ENCODE data around the gene PRKCQ. TPM values are rescaled to one million over a fixed set of nuclear protein-coding genes. Genes with fewer than 3 reads are reported as not detected.
A peak's percentile ranks its signal among the peaks of the same experiment; 100 is the strongest.

The PRKCQ gene
- total RNA-seq, 4 donors from 2014 or later, result 0.21 to 0.30 TPM; not detected in 2

DNA sequence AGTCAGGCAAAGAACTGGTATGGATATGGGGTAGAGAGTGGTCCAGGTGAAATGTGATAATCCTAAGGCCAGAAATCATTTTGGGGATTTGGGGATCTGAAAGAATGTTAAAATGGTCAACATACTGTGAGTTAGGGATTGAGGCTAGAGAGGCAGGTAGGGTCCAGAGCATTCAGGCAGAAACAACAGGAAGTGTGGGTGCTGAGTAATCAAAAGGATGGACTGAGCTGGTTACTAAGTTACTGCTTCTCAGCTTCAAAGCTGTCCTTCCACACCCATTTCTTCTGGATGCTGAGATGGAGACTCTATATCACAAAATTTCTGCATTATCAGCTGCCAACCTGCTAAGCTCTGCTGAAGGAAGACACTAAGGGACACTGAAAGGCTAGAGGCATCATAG lies 30.6 kb upstream of the PRKCQ start:
- no peak for DNase-seq (ENCODE audit: low spot score in 2 of 2)
- Histone ChIP-seq H3K36me3 (no peaks in the 10 kb centered on the region), H3K4me3 (no peak overlapping the region), H3K27ac (no peak overlapping the region), H3K9me3 (peaks cover 0 to 11% (median 0%) of the 10 kb centered on the region in 4 donors), H3K27me3 (no peaks in the 10 kb centered on the region), H3K4me1 (no peaks in the 10 kb centered on the region)
- TF ChIP-seq POLR2A (IDR thresholded peaks at IDR 0.05), result no peak

- peaks cover 0 to 11% (median 0%) of the 10 kb centered on the region in 4 donors for H3K9me3 ChIP-seq
- no peaks in the 10 kb centered on the region for H3K36me3 ChIP-seq
- no peaks in the 10 kb centered on the region for H3K4me1 ChIP-seq
- no peak overlapping the region for H3K4me3 ChIP-seq
- TF ChIP-seq POLR2A (IDR thresholded peaks at IDR 0.05) (no peak), EP300 (IDR thresholded peaks at IDR 0.05) (no peak)
- TF ChIP-seq, protein P1, sequence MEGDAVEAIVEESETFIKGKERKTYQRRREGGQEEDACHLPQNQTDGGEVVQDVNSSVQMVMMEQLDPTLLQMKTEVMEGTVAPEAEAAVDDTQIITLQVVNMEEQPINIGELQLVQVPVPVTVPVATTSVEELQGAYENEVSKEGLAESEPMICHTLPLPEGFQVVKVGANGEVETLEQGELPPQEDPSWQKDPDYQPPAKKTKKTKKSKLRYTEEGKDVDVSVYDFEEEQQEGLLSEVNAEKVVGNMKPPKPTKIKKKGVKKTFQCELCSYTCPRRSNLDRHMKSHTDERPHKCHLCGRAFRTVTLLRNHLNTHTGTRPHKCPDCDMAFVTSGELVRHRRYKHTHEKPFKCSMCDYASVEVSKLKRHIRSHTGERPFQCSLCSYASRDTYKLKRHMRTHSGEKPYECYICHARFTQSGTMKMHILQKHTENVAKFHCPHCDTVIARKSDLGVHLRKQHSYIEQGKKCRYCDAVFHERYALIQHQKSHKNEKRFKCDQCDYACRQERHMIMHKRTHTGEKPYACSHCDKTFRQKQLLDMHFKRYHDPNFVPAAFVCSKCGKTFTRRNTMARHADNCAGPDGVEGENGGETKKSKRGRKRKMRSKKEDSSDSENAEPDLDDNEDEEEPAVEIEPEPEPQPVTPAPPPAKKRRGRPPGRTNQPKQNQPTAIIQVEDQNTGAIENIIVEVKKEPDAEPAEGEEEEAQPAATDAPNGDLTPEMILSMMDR (IDR thresholded peaks at IDR 0.05), result no peak
- DNase-seq (ENCODE audit: low spot score in 2 of 2), result no peak
- H3K27me3 ChIP-seq, result no peaks in the 10 kb centered on the region
- no peak overlapping the region for H3K27ac ChIP-seq
These were observed 29.5 kb upstream of the PRKCQ start for GRCh38 chr10:6609625-6610024.

DNA sequence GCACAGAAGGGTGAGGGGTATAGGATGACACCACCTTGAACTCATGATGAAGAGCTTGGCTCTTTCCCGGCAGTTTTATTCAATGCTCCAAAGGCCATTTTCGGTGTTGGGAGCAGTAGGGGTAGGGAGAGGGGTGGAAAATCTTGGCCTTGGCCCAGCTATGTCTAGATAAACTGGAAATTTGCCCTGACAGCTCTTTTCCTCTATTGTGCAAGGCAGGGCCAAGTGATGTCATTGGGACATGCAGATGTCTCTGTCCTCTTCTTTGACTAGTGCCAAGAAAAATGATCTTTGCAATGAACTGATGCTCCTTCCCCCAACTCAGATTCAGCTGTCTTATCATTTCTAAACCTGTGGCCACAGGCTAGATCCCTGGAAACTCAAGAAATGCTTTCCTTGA lies 27.7 kb upstream of the PRKCQ start:
- TF ChIP-seq POLR2A (IDR thresholded peaks at IDR 0.05) (no peak), EP300 (IDR thresholded peaks at IDR 0.05) (no peak)
- TF ChIP-seq, protein P1 (IDR thresholded peaks at IDR 0.05), result no peak

GRCh38 chr10:6607182-6607581 lies 27.1 kb upstream of the PRKCQ start:
- Histone ChIP-seq H3K9me3 (peaks cover 0 to 8% (median 0%) of the 10 kb centered on the region in 4 donors), H3K36me3 (no peaks in the 10 kb centered on the region), H3K27me3 (no peaks in the 10 kb centered on the region), H3K27ac (no peak overlapping the region), H3K4me3 (no peak overlapping the region), H3K4me1 (no peaks in the 10 kb centered on the region)
- no peak for DNase-seq (ENCODE audit: low spot score in 2 of 2)
- WGBS, 2 donors, result 66 to 71% methylated on average over 3 of the region's 3 CpGs
- TF ChIP-seq POLR2A (IDR thresholded peaks at IDR 0.05) (no peak), EP300 (IDR thresholded peaks at IDR 0.05) (no peak)
- TF ChIP-seq, protein P1 (IDR thresholded peaks at IDR 0.05), result no peak

More for the DNA sequence above, 27.7 kb upstream of the PRKCQ start:
- H3K4me3 ChIP-seq, result no peak overlapping the region
- no peaks in the 10 kb centered on the region for H3K36me3 ChIP-seq
- no peaks in the 10 kb centered on the region for H3K4me1 ChIP-seq
- WGBS, 2 donors, result 26 to 36% methylated on average over 2 of the region's 2 CpGs
- no peak overlapping the region for H3K27ac ChIP-seq
- H3K27me3 ChIP-seq, result no peaks in the 10 kb centered on the region
- H3K9me3 ChIP-seq, result peaks cover 0 to 8% (median 0%) of the 10 kb centered on the region in 4 donors
- peak in 1 of 2 donors; percentile 13 for DNase-seq (ENCODE audit: low spot score in 2 of 2)

DNA sequence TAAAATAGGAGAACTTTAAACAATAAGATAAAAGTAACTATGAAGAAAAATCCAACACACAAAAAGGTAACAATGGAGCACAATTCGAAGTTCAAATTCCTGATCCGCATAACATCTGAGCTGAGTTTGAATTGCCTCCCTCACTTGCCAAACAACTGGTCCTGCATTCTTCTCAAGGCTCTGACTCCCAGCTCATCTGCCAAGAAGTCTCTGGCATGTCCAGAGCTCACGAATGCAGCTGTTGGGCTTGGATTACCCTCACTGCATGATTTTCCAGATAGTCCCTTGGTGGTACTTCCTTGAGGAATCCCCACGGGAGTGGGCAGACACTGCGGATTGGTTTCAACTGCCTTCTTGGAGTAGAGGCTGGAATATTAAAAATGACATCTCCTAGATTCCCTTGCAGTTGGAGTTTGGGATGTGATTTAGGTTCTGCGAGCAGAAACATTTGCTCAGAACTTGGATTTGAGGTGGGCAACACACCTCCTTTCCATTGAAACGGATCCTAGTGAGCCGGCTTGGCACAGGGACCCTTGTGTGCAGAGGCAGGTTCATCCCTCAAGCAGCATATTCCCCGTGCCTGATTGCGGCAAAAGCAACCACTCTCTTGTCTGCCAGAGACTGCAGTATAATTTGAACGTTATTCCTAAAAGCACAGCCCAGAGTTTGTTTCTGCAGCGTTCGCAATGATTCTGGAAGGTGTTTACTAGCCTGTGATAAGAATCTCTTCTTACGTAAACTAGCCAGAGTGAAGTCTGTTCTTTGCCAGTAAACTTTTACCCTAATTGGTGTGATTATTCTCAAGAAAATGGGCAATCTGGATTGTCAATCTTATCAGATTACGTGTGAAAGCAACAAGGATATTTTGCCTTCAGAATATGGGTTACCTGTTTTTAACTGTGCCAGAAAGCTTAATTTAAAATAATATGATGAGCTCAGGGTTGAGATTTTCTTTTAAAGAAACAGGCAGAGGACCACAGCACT lies 23.4 kb upstream of the PRKCQ start:
- no peak overlapping the region for H3K27ac ChIP-seq
- no peak for DNase-seq (ENCODE audit: low spot score in 2 of 2)
- 63 to 78% methylated on average over 15 of the region's 15 CpGs for WGBS, 2 donors
- no peaks in the 10 kb centered on the region for H3K27me3 ChIP-seq
- H3K9me3 ChIP-seq, result peaks cover 0 to 2% (median 0%) of the 10 kb centered on the region in 4 donors
- TF ChIP-seq POLR2A (IDR thresholded peaks at IDR 0.05) (no peak), EP300 (IDR thresholded peaks at IDR 0.05) (no peak)
- TF ChIP-seq, protein P1 (IDR thresholded peaks at IDR 0.05), result no peak
- H3K4me3 ChIP-seq, result no peak overlapping the region
- H3K4me1 ChIP-seq, result no peaks in the 10 kb centered on the region
- H3K36me3 ChIP-seq, result no peaks in the 10 kb centered on the region

Data from tibial nerve (tissue), 4 donors.